Right renal pelvis (tissue), 4 donors: Measurements from ENCODE around the gene NOS1AP. TPM values are rescaled to one million over a fixed set of nuclear protein-coding genes. Genes with fewer than 3 reads are reported as not detected.
"Not testable (repeated sequence)": the region's sequence is repeated elsewhere in the genome, so short reads cannot be mapped to it uniquely, and the experiment has no call there.

Source experiments
- DNase-seq, 4 donors: peaks; one replicate each; pipeline ENCODE4 v3.0.0-alpha.2; 2013; ENCODE audit warnings: low read depth in 4 of 4, low spot score in 3 of 4, missing footprints in 1 of 4
- polyA plus RNA-seq, 4 donors: library from polyadenylated mRNA; unstranded; fragments of 120-200 nt; gene quantifications; one replicate each; pipeline ENCODE4 v1.2.1, GENCODE V29; 2013; ENCODE audit not compliant: insufficient read length in 4 of 4

Gene NOS1AP
- polyA plus RNA-seq, 4 donors = 8.8 to 12.9 (median 9.6) TPM

DNA sequence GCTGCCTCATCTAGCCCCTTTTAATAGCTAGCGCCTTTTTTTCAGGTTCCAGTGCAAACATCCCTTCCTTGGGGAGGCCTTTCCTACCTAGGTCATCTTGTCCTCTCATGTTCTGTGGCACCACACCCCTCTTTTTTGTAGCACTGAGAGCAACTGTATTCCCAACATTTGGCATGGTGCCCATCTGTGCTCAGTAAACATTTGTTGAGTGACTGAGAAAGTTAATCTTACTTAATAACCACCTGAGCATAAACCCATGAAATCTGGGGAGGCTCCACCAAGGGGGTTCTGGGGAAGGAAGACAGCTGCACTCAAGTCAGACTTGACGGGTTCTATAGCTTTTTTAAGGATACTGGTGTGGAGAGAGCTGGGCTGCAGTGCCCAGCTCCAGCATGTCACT, 90.0 kb downstream of the NOS1AP start:
- no peak for DNase-seq

- DNase-seq = no peak
These were observed 92.5 kb downstream of the NOS1AP start for GRCh38 chr1:162161916-162162550.

DNA sequence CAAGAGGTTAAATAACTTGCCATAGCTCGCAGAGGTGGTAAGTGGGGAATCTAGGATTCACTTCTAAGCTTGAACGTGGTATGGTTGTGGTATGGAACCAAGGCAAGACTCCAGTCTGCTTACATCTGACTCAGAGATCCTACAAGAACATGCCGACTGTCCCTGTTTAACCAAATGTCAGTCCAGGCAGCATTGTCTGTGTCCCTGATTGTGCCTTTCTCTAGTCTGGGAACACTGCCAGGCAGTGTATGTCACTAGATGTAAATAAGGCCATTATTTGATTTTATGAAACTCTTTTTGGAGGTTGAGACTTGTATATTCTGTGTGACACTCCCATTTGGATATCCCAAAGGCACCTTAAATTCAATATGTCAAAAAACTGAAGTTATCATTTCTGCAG, 96.0 kb downstream of the NOS1AP start:
- no peak for DNase-seq

GRCh38 chr1:162166917-162167615, 97.6 kb downstream of the NOS1AP start:
- DNase-seq = no peak

GRCh38 chr1:162168261-162168660, 98.8 kb downstream of the NOS1AP start:
- no peak for DNase-seq

DNA sequence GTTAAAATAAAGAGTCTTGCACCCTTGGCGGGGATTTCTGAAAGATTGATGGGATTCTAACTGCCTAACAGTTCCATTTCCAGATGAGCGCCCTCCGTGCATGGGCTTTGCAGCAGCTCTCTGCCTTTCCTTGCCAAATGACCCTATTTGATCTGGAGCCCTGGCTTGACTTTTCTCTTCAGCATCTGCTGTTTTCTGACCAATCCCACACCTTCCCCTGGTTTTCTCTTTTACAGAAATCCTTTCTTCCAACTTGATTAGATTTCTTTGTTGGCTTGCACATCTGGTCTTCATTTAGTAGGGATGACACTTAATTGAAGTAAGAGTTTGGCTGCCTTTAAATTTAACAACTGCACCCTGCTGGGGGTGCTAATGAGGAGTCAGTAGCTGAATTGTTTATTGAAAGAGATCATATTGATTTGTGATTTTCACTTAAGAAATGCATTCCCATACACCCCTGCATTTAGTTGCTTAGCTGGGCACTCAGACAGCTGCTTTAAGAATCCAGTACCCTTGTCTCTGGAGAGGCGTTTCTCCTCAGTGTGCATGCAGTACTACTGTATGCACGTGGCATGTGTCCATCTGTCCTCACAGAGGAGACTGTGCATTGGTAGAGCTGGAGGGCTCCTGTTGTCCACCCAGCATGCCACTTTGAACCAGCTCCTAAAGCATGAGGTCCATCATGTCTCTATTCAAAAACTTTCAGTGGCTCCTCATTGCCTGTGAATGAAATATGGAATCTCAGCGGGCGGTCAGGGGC, 99.7 kb downstream of the NOS1AP start:
- no peak for DNase-seq

- no peak for DNase-seq
These were observed 101.6 kb downstream of the NOS1AP start for GRCh38 chr1:162171111-162171510.

DNA sequence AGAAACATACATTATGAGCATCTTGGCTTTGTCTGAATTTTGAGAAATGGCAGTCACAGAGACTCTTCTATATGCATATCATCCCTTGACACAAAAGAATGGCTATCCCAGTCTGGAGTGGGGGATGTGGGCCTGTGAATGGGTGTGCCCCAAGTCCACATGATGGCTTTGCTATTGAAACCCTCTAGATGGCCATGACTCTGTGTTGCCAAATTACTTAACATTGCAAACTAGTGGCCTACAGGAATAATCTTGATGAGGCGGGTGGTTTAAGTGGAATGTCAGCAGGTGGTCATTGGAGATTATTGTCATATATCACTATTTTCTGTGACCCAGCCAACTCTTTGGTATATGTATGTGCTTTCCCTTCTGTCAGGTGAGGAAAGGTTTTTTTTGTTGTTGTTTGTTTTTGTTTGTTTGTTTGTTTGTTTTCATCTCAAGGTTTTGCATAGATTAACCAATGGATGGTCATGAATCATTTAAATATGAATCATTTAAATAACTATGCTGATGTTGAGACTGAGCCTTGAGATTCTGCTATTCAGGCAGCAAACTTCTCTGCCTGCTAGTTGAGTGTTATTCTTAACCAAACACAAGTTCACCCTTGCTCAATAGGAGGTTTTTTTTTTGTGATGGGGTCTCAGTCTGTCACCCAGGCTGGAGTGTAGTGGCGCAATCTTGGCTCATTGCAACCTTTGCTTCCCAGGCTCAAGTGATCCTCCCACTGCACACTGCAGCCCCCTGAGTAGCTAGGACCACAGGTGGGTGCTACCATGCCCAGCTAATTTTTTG, 103.0 kb downstream of the NOS1AP start:
- DNase-seq = no peak

DNA sequence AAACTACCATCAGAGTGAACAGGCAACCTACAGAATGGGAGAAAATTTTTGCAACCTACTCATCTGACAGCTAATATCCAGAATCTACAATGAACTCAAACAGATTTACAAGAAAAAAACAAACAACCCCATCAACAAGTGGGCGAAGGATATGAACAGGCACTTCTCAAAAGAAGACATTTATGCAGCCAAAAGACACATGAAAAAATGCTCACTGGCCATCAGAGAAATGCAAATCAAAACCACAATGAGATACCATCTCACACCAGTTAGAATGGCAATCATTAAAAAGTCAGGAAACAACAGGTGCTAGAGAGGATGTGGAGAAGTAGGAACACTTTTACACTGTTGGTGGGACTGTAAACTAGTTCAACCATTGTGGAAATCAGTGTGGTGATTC, 104.1 kb downstream of the NOS1AP start:
- DNase-seq = not testable (repeated sequence)

DNA sequence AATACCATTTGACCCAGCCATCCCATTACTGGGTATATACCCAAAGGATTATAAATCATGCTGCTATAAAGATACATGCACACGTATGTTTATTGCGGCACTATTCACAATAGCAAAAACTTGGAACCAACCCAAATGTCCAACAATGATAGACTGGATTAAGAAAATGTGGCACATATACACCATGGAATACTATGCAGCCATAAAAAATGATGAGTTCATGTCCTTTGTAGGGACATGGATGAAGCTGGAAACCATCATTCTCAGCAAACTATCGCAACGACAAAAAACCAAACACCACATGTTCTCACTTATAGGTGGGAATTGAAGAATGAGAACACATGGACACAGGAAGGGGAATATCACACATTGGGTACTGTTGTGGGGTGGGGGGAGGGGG, 104.5 kb downstream of the NOS1AP start:
- not testable (repeated sequence) for DNase-seq

DNA sequence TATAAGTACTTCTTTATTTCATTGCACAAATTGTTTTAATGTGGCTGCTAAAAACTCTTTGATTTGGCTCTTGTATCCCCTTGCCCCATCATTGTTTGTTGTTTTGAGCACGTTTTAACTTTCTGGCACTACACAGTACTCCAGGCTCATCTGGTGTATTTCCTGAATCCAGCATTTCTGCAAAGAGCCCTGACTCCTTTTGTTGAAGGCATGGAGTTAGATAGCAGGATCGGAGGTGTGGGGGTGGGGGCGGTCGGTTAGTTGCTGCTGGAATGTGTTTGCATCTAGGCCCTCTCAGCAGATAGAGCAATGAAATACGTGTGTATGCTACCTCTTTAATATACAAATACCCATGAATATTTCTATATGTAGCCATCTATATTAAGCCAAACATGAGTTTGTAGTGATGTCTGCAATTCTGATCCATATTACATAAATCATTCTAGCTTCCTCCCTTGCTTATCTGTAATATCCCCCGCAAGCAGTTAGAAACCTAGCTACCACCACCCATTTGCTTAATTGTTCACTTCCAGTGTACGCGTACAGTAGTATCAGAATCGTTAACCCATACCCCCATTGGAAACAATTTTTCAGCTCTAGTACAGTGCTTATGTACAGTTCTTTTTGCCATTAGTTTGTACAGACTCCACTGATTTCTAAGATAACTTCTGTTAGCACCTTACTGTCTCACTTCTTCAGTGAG, 106.0 kb downstream of the NOS1AP start:
- no peak for DNase-seq

- no peak for DNase-seq
These were observed 107.6 kb downstream of the NOS1AP start for GRCh38 chr1:162177126-162177525.

GRCh38 chr1:162178432-162178831, 108.9 kb downstream of the NOS1AP start:
- no peak for DNase-seq

DNA sequence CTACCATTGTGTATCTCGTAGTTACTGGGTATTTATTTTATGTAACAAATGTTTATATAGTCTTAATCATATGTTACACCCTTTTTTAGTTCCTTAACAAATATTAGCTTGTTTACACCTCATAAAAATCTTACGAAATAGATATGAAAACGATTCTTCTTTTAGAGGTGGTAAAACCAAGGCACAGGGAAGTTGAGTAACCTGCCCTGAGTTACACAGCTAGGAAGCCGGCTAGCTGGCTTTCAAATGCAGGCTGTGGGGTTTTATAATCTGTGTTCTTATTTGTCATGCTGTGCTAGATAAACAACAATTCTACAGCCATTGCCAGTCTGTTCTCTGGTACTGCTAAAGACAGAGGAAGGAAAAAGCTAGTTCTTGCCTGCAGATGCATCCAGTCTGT, 109.6 kb downstream of the NOS1AP start:
- DNase-seq = no peak

- no peak for DNase-seq
These were observed 111.3 kb downstream of the NOS1AP start for GRCh38 chr1:162180813-162181212.

- no peak for DNase-seq
These were observed 112.6 kb downstream of the NOS1AP start for GRCh38 chr1:162182090-162182489.

DNA sequence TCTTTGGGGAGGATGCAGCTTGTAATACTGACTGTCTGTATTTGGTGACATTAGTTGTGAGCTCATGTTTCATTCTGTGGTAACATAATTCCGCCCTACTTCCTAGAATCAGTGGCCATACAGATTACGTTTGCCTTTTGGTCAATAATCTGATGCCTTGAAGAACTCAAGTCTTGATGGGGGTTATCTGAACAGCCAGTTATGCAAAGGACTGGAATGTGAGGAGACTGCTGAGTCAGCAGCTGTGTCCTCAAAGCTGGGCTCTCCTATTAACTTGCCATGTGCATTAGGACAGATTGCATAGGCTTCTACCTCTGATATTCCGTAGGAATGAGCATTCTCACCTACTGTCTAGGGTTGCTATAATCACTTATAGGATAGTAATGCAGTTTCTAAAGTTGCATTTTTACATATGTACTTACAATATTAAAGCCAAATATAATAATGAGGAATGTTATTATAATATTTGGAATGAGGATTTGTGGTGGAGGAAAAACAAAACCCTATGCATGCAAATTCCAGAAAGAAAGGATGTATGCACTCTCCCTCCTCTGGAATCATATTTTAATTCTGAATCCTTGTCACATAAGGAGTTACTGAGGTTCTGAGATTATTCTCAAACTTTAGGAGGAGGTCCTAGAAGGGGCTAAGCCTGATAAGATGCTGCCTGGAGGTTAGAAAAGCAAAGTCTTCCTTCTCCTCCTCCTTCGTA, 116.0 kb downstream of the NOS1AP start:
- no peak for DNase-seq

GRCh38 chr1:162186026-162186374, 116.5 kb downstream of the NOS1AP start:
- DNase-seq = no peak

GRCh38 chr1:162186406-162186805, 116.9 kb downstream of the NOS1AP start:
- DNase-seq = no peak
